ENCODE measurements around the gene ACKR2. TPM values are rescaled to one million over a fixed set of nuclear protein-coding genes. Genes with fewer than 3 reads are reported as not detected.

The ACKR2 gene
- total RNA-seq, 1 experiment from 2014 or later, result not detected

DNA sequence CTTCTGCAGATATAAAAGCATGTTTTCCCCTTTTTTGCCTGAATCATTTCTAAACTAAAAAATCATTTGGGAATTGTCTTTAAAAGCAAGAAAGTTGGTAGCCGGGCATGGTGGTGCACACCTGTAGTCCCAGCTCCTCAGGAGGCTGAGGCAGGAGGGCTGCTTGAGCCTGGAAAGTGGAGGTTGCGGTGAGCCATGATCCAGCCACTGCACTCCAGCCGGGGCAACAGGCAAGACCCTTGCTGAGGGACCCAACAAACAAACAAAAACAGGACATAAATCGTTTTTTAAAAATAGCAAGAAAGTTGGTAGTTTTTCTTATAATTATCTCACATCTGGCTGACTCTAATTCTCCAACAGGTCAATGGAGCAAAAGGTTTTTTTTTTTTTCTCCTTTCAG, 7.5 kb upstream of the ACKR2 start:
- peaks cover 19% of the 10 kb centered on the region for H3K27me3 Mint-ChIP-seq (ENCODE audit: low read depth)
- peaks cover 4 to 8% (median 5%) of the 10 kb centered on the region in 3 experiments; a peak in 6 of 7 replicates for H3K36me3 Mint-ChIP-seq (ENCODE audit: insufficient read depth in 1 of 3, low read depth in 3 of 3)
- Histone ChIP-seq H3K4me1 (ENCODE audit: insufficient read depth, low read length) (peaks cover 2% of the 10 kb centered on the region), H3K27ac (ENCODE audit: insufficient read length, low read depth, low read length) (no peak overlapping the region), H3K27me3 (ENCODE audit: insufficient read depth, low read length) (peaks cover 4% of the 10 kb centered on the region; the same call in 1 of the 2 replicates), H4K20me1 (ENCODE audit: control insufficient read depth, insufficient read depth, insufficient read length) (no peaks in the 10 kb centered on the region), H2BK5ac (ENCODE audit: insufficient read length, low read length) (no peak overlapping the region), H2AK5ac (ENCODE audit: insufficient read length, low read length) (no peak overlapping the region), H3K9me3 (ENCODE audit: control insufficient read depth, low read depth, low read length) (no peaks in the 10 kb centered on the region), H3K4ac (ENCODE audit: low read depth, low read length) (no peak overlapping the region), H2BK12ac (ENCODE audit: insufficient read length, low read depth, low read length) (no peak overlapping the region), H3K79me1 (ENCODE audit: insufficient read depth, low read depth, low read length, poor library complexity, severe bottlenecking) (peaks cover 2% of the 10 kb centered on the region), H3K23ac (ENCODE audit: insufficient read length, low read depth, low read length) (no peak overlapping the region), H2AFZ (ENCODE audit: low read length) (no peak overlapping the region), H3K4me2 (ENCODE audit: insufficient read depth, insufficient read length, low read length) (no peak overlapping the region), H4K8ac (replicated peaks; ENCODE audit: insufficient read length, low read depth, low read length) (no peak overlapping the region), H3K14ac (ENCODE audit: insufficient read depth, low read length) (no peak overlapping the region), H2BK20ac (ENCODE audit: low read depth, low read length, poor library complexity, severe bottlenecking) (no peak overlapping the region), H4K91ac (ENCODE audit: insufficient read length, low read depth, low read length) (no peak overlapping the region), H3K56ac (ENCODE audit: insufficient read length, low read depth, low read length) (no peak overlapping the region), H3T11ph (ENCODE audit: low read length) (no peak overlapping the region), H2BK120ac (ENCODE audit: low read depth, low read length, poor library complexity, severe bottlenecking) (no peak overlapping the region), H3K79me2 (ENCODE audit: insufficient read depth, low read length) (peaks cover 14% of the 10 kb centered on the region; the same call in 1 of the 2 replicates), H3K18ac (ENCODE audit: insufficient read length, low read depth, low read length) (no peak overlapping the region), H4K5ac (ENCODE audit: insufficient read length, low read depth, low read length) (no peak overlapping the region), H3K23me2 (ENCODE audit: insufficient read length, low read depth, low read length, poor library complexity, severe bottlenecking) (peaks cover 10% of the 10 kb centered on the region), H3K9ac (ENCODE audit: extremely low read depth, insufficient read length, low read length) (no peak overlapping the region), H2BK15ac (ENCODE audit: low read depth, low read length) (no peak overlapping the region)
- no peak for DNase-seq
- H3K4me3 Mint-ChIP-seq, result peak overlapping the region; percentile 17 to 29; a peak in 1 of 5 replicates
- no CpG with 5 or more reads among the region's 4 CpGs for WGBS (ENCODE audit: extremely low coverage, insufficient read length, low lambda C conversion rate)
- H3K4me1 Mint-ChIP-seq, result peaks cover 39 to 42% of the 10 kb centered on the region in 2 experiments
- no peak overlapping the region for H3K27ac Mint-ChIP-seq
- TF ChIP-seq, protein P1, sequence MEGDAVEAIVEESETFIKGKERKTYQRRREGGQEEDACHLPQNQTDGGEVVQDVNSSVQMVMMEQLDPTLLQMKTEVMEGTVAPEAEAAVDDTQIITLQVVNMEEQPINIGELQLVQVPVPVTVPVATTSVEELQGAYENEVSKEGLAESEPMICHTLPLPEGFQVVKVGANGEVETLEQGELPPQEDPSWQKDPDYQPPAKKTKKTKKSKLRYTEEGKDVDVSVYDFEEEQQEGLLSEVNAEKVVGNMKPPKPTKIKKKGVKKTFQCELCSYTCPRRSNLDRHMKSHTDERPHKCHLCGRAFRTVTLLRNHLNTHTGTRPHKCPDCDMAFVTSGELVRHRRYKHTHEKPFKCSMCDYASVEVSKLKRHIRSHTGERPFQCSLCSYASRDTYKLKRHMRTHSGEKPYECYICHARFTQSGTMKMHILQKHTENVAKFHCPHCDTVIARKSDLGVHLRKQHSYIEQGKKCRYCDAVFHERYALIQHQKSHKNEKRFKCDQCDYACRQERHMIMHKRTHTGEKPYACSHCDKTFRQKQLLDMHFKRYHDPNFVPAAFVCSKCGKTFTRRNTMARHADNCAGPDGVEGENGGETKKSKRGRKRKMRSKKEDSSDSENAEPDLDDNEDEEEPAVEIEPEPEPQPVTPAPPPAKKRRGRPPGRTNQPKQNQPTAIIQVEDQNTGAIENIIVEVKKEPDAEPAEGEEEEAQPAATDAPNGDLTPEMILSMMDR (conservative IDR thresholded peaks at IDR 0.05), result no peak
- H3K9me3 Mint-ChIP-seq, result no peaks in the 10 kb centered on the region
